ENCODE results near the gene GSTO2. TPM values are rescaled to one million over a fixed set of nuclear protein-coding genes. Genes with fewer than 3 reads are reported as not detected.

The GSTO2 gene
- total and polyA plus RNA-seq, 10 of the 15 experiments (the other 5 are each of a cell fraction or from before 2014, with no cell fraction given): 0.16 to 0.86 (median 0.46) TPM

DNA sequence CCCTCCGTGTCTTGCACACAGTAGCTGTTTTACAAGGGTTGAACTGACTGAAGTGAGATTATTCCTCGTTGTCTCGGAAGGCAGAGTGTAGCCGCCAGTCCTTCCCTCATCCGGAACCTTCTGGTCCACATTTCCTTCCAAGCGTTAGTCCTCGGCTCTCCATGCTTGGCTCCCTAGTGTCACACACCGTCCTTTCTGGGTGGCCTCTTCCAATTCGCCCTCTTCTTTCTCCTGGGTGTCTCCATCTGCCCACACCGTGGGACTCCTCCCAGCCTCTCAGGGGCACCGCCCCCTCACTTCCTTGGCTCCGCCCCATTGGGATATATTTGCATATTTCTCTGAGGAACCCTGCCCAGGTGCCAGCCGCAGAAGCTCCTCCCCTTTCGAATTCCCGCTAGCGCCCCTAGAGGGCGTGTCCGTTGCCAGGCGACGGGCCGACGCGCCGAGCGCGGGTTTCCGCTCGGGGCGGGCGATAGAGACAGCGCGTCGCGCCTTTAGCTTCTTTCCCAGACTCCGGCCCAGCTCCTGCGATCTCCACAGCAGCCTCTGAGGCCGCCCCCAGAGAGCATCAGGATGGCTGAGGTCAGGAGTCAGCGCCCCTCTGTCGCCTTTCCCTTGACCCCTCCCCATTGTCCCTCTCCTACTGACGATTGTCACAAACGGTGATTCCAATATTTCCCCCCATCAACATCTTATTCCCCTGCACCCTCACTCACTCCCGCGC lies 84.5 kb downstream of the GSTO2 start, which contains the start of gene CFAP58 (continued):
- TF ChIP-seq, protein P1, sequence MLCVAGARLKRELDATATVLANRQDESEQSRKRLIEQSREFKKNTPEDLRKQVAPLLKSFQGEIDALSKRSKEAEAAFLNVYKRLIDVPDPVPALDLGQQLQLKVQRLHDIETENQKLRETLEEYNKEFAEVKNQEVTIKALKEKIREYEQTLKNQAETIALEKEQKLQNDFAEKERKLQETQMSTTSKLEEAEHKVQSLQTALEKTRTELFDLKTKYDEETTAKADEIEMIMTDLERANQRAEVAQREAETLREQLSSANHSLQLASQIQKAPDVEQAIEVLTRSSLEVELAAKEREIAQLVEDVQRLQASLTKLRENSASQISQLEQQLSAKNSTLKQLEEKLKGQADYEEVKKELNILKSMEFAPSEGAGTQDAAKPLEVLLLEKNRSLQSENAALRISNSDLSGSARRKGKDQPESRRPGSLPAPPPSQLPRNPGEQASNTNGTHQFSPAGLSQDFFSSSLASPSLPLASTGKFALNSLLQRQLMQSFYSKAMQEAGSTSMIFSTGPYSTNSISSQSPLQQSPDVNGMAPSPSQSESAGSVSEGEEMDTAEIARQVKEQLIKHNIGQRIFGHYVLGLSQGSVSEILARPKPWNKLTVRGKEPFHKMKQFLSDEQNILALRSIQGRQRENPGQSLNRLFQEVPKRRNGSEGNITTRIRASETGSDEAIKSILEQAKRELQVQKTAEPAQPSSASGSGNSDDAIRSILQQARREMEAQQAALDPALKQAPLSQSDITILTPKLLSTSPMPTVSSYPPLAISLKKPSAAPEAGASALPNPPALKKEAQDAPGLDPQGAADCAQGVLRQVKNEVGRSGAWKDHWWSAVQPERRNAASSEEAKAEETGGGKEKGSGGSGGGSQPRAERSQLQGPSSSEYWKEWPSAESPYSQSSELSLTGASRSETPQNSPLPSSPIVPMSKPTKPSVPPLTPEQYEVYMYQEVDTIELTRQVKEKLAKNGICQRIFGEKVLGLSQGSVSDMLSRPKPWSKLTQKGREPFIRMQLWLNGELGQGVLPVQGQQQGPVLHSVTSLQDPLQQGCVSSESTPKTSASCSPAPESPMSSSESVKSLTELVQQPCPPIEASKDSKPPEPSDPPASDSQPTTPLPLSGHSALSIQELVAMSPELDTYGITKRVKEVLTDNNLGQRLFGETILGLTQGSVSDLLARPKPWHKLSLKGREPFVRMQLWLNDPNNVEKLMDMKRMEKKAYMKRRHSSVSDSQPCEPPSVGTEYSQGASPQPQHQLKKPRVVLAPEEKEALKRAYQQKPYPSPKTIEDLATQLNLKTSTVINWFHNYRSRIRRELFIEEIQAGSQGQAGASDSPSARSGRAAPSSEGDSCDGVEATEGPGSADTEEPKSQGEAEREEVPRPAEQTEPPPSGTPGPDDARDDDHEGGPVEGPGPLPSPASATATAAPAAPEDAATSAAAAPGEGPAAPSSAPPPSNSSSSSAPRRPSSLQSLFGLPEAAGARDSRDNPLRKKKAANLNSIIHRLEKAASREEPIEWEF (IDR thresholded peaks at IDR 0.05; ENCODE audit: insufficient replicate concordance, low read depth, low read length): no peak
- no peak for TF ChIP-seq ZNF622 (IDR thresholded peaks at IDR 0.05)
- no peak for TF ChIP-seq PML (IDR thresholded peaks at IDR 0.05; ENCODE audit: low read length)
- TF ChIP-seq ZSCAN29 (IDR thresholded peaks at IDR 0.05): no peak
- no peak for TF ChIP-seq ZZZ3 (IDR thresholded peaks at IDR 0.05; ENCODE audit: control insufficient read depth, insufficient read length, low read depth)
- TF ChIP-seq BHLHE40 (IDR thresholded peaks at IDR 0.05; ENCODE audit: borderline replicate concordance in 1 of 2, low read depth in 2 of 2, low read length in 1 of 2): peak in 1 of 2 experiments; percentile 28; a peak in 2 of 4 replicates
- no peak for TF ChIP-seq IRF4 (IDR thresholded peaks at IDR 0.05; ENCODE audit: low read depth, low read length)
- no peak for TF ChIP-seq SIX5 (IDR thresholded peaks at IDR 0.05; ENCODE audit: low read depth, low read length, severe bottlenecking)
- 0 out of 2 replicates have a peak, but pooled peaks have one; percentile 17 for TF ChIP-seq NBN (IDR thresholded peaks at IDR 0.05)
- no peak for TF ChIP-seq NFYB (IDR thresholded peaks at IDR 0.05; ENCODE audit: insufficient read depth, low read depth, low read length)
- no peak for TF ChIP-seq RBBP5 (conservative IDR thresholded peaks at IDR 0.05)
- TF ChIP-seq TARDBP (IDR thresholded peaks at IDR 0.05; ENCODE audit: borderline replicate concordance): no peak
- no peak for TF ChIP-seq CBFB (IDR thresholded peaks at IDR 0.05; ENCODE audit: low read depth)
- no peak for TF ChIP-seq BACH1 (IDR thresholded peaks at IDR 0.05; ENCODE audit: borderline replicate concordance)

Small RNA genes within 50 kb of the gene (microRNA-seq; reads per million reads assigned to microRNA genes)
- gene MIR4482: not detected

Small RNA genes within 50 kb of the gene (small RNA-seq; reads per million reads assigned to genes)
- gene MIR4482: not detected

Other genes with a start within 250 kb of the GSTO2 start
- gene COL17A1, start 183.3 kb upstream of the GSTO2 start, total RNA-seq (2014; rRNA removed): not detected in 2 replicates
- not detected in 2 replicates for gene COL17A1, start 183.3 kb upstream of the GSTO2 start, total RNA-seq (2014; rRNA removed; fragmentation: Illumina TruSeq; extraction: Trizol)
- gene COL17A1, start 183.3 kb upstream of the GSTO2 start, total RNA-seq (2021): 0.05 TPM in 1 of 2 replicates, not detected in the other
- gene COL17A1, start 183.3 kb upstream of the GSTO2 start, polyA plus RNA-seq (2011; rRNA removed): 0.22 TPM in 1 of 2 replicates, not detected in the other
- not detected in 2 replicates for gene COL17A1, start 183.3 kb upstream of the GSTO2 start, polyA plus RNA-seq (2014; fragmentation: Illumina TruSeq; extraction: Trizol)
- not detected for gene COL17A1, start 183.3 kb upstream of the GSTO2 start, polyA plus RNA-seq (2014; fragmentation: Nextera tagmentation; extraction: Ambion mirVana)
- gene COL17A1, start 183.3 kb upstream of the GSTO2 start, polyA plus RNA-seq (2014; rRNA removed): not detected in 2 replicates
- under 1 TPM in 1 of 2 experiments, not detected in 1; 0.08 TPM for gene COL17A1, start 183.3 kb upstream of the GSTO2 start, polyA plus RNA-seq (2016; fragmentation: Nextera tagmentation; extraction: Ambion mirVana)
- gene SFR1, start 147.0 kb upstream of the GSTO2 start, total RNA-seq (2014; rRNA removed): 7.9 and 13.7 TPM in 2 replicates
- 14.6 and 15.0 TPM in 2 replicates for gene SFR1, start 147.0 kb upstream of the GSTO2 start, total RNA-seq (2014; rRNA removed; fragmentation: Illumina TruSeq; extraction: Trizol)
- gene SFR1, start 147.0 kb upstream of the GSTO2 start, total RNA-seq (2021): 9.0 and 10.0 TPM in 2 replicates
- gene SFR1, start 147.0 kb upstream of the GSTO2 start, polyA plus RNA-seq (2011; rRNA removed): 6.9 and 14.0 TPM in 2 replicates
- gene SFR1, start 147.0 kb upstream of the GSTO2 start, polyA plus RNA-seq (2014; fragmentation: Illumina TruSeq; extraction: Trizol): 14.9 and 18.5 TPM in 2 replicates
- gene SFR1, start 147.0 kb upstream of the GSTO2 start, polyA plus RNA-seq (2014; fragmentation: Nextera tagmentation; extraction: Ambion mirVana): 10 to 100 TPM; 25.4 to 31.5 TPM
- gene SFR1, start 147.0 kb upstream of the GSTO2 start, polyA plus RNA-seq (2014; rRNA removed): 8.1 and 9.6 TPM in 2 replicates
- 10 to 100 TPM; 20.6 to 21.2 TPM for gene SFR1, start 147.0 kb upstream of the GSTO2 start, polyA plus RNA-seq (2016; fragmentation: Nextera tagmentation; extraction: Ambion mirVana)
- gene CFAP43, start 36.8 kb upstream of the GSTO2 start, total RNA-seq (2014; rRNA removed): 0.06 TPM in 1 of 2 replicates, not detected in the other
- not detected in 2 replicates for gene CFAP43, start 36.8 kb upstream of the GSTO2 start, total RNA-seq (2014; rRNA removed; fragmentation: Illumina TruSeq; extraction: Trizol)
- gene CFAP43, start 36.8 kb upstream of the GSTO2 start, total RNA-seq (2021): not detected in 2 replicates
- 0.06 and 0.07 TPM in 2 replicates for gene CFAP43, start 36.8 kb upstream of the GSTO2 start, polyA plus RNA-seq (2011; rRNA removed)
- not detected in 2 replicates for gene CFAP43, start 36.8 kb upstream of the GSTO2 start, polyA plus RNA-seq (2014; fragmentation: Illumina TruSeq; extraction: Trizol)
- under 1 TPM in 1 of 2 experiments, not detected in 1; 0.10 TPM for gene CFAP43, start 36.8 kb upstream of the GSTO2 start, polyA plus RNA-seq (2014; fragmentation: Nextera tagmentation; extraction: Ambion mirVana)
- not detected in 2 replicates for gene CFAP43, start 36.8 kb upstream of the GSTO2 start, polyA plus RNA-seq (2014; rRNA removed)
- gene CFAP43, start 36.8 kb upstream of the GSTO2 start, polyA plus RNA-seq (2016; fragmentation: Nextera tagmentation; extraction: Ambion mirVana): under 1 TPM; 0.11 to 0.14 TPM
- 96.6 and 99.7 TPM in 2 replicates for gene GSTO1, start 14.3 kb upstream of the GSTO2 start, total RNA-seq (2014; rRNA removed)
- gene GSTO1, start 14.3 kb upstream of the GSTO2 start, total RNA-seq (2014; rRNA removed; fragmentation: Illumina TruSeq; extraction: Trizol): 91.6 and 95.1 TPM in 2 replicates
- gene GSTO1, start 14.3 kb upstream of the GSTO2 start, total RNA-seq (2021): 97.2 and 102 TPM in 2 replicates
- gene GSTO1, start 14.3 kb upstream of the GSTO2 start, polyA plus RNA-seq (2011; rRNA removed): 197 and 239 TPM in 2 replicates
- 108 and 111 TPM in 2 replicates for gene GSTO1, start 14.3 kb upstream of the GSTO2 start, polyA plus RNA-seq (2014; fragmentation: Illumina TruSeq; extraction: Trizol)
- 100 to 1,000 TPM in 1 of 2 experiments, 10 to 100 TPM in 1; 53.1 to 149 TPM for gene GSTO1, start 14.3 kb upstream of the GSTO2 start, polyA plus RNA-seq (2014; fragmentation: Nextera tagmentation; extraction: Ambion mirVana)
- gene GSTO1, start 14.3 kb upstream of the GSTO2 start, polyA plus RNA-seq (2014; rRNA removed): 102 and 112 TPM in 2 replicates
- 100 to 1,000 TPM; 192 to 195 TPM for gene GSTO1, start 14.3 kb upstream of the GSTO2 start, polyA plus RNA-seq (2016; fragmentation: Nextera tagmentation; extraction: Ambion mirVana)
- gene ITPRIP, start 69.3 kb downstream of the GSTO2 start, total RNA-seq (2014; rRNA removed): 4.4 and 5.6 TPM in 2 replicates
- 2.3 and 2.4 TPM in 2 replicates for gene ITPRIP, start 69.3 kb downstream of the GSTO2 start, total RNA-seq (2014; rRNA removed; fragmentation: Illumina TruSeq; extraction: Trizol)
- 10.4 and 11.3 TPM in 2 replicates for gene ITPRIP, start 69.3 kb downstream of the GSTO2 start, total RNA-seq (2021)
- gene ITPRIP, start 69.3 kb downstream of the GSTO2 start, polyA plus RNA-seq (2011; rRNA removed): 2.7 and 6.5 TPM in 2 replicates
- gene ITPRIP, start 69.3 kb downstream of the GSTO2 start, polyA plus RNA-seq (2014; fragmentation: Illumina TruSeq; extraction: Trizol): 3.2 and 5.4 TPM in 2 replicates
- 1 to 10 TPM in 1 of 2 experiments, under 1 TPM in 1; 0.82 to 1.2 TPM for gene ITPRIP, start 69.3 kb downstream of the GSTO2 start, polyA plus RNA-seq (2014; fragmentation: Nextera tagmentation; extraction: Ambion mirVana)
- gene ITPRIP, start 69.3 kb downstream of the GSTO2 start, polyA plus RNA-seq (2014; rRNA removed): 6.3 and 6.6 TPM in 2 replicates
- gene ITPRIP, start 69.3 kb downstream of the GSTO2 start, polyA plus RNA-seq (2016; fragmentation: Nextera tagmentation; extraction: Ambion mirVana): 1 to 10 TPM; 8.6 to 8.7 TPM
- 0.27 and 0.28 TPM in 2 replicates for gene CFAP58, start 84.6 kb downstream of the GSTO2 start, total RNA-seq (2014; rRNA removed)
- 0.22 and 0.37 TPM in 2 replicates for gene CFAP58, start 84.6 kb downstream of the GSTO2 start, total RNA-seq (2014; rRNA removed; fragmentation: Illumina TruSeq; extraction: Trizol)
- 0.19 and 0.26 TPM in 2 replicates for gene CFAP58, start 84.6 kb downstream of the GSTO2 start, total RNA-seq (2021)
- 0.19 and 0.39 TPM in 2 replicates for gene CFAP58, start 84.6 kb downstream of the GSTO2 start, polyA plus RNA-seq (2011; rRNA removed)
- 0.35 and 1.1 TPM in 2 replicates for gene CFAP58, start 84.6 kb downstream of the GSTO2 start, polyA plus RNA-seq (2014; fragmentation: Illumina TruSeq; extraction: Trizol)
- gene CFAP58, start 84.6 kb downstream of the GSTO2 start, polyA plus RNA-seq (2014; fragmentation: Nextera tagmentation; extraction: Ambion mirVana): under 1 TPM; 0.03 to 0.11 TPM
- 0.13 and 0.23 TPM in 2 replicates for gene CFAP58, start 84.6 kb downstream of the GSTO2 start, polyA plus RNA-seq (2014; rRNA removed)
- under 1 TPM; 0.04 to 0.24 TPM for gene CFAP58, start 84.6 kb downstream of the GSTO2 start, polyA plus RNA-seq (2016; fragmentation: Nextera tagmentation; extraction: Ambion mirVana)

All from GM12878 (cell line).